Lower lobe of right lung (tissue), 2 donors: ENCODE results near the gene KDM4B. TPM values are rescaled to one million over a fixed set of nuclear protein-coding genes. Genes with fewer than 3 reads are reported as not detected.
"Not testable (repeated sequence)": the region's sequence is repeated elsewhere in the genome, so short reads cannot be mapped to it uniquely, and the experiment has no call there.

Experiments
- ATAC-seq, 2 donors: fragments of 200-7000 bp; cut with Tn5 transposase; one replicate each; pipeline ENCODE4 v1.9.1; 2020 to 2022; ENCODE audit warnings: mild to moderate bottlenecking in 2 of 2, moderate library complexity in 2 of 2
- DNase-seq: peaks from one replicate; pipeline ENCODE4 v3.0.0-alpha.2; 2020
- H3K27ac ChIP-seq: fragments of 200-600 bp; one replicate; pipeline ENCODE4 v1.8.0; 2022
- H3K27me3 ChIP-seq: fragments of 200-600 bp; one replicate; pipeline ENCODE4 v1.8.0; 2022; ENCODE audit warnings: low read depth
- H3K36me3 ChIP-seq: fragments of 200-600 bp; one replicate; pipeline ENCODE4 v1.8.0; 2022; ENCODE audit warnings: mild to moderate bottlenecking
- H3K4me1 ChIP-seq: fragments of 200-600 bp; one replicate; pipeline ENCODE4 v1.8.0; 2022
- H3K4me3 ChIP-seq: fragments of 200-600 bp; one replicate; pipeline ENCODE4 v1.8.0; 2022; ENCODE audit warnings: mild to moderate bottlenecking
- H3K9me3 ChIP-seq: fragments of 200-600 bp; one replicate; pipeline ENCODE4 v1.8.0; 2022
- CTCF ChIP-seq: fragments of 200-600 bp; IDR thresholded peaks from one replicate; pipeline ENCODE4 v1.8.0; 2022; ENCODE audit warnings: antibody characterized with exemption, mild to moderate bottlenecking
- intact Hi-C: fragments of 100-400 bp; cut with DNase I; formaldehyde crosslinking; loops from one replicate; pipeline ENCODE4 v1.11.0; 2022
- total RNA-seq: library from RNA; stranded (reverse); fragmentation: NEBNext Ultra II Directional; extraction: Animal tissue kit (Norgen Biotek cat#: 25700); gene quantifications from one replicate; pipeline ENCODE4 v1.2.1, GENCODE V29; 2021
- donor health status: DM: no; HTN: yes; CAD: no; lungs with severe emphysema.

KDM4B gene
- total RNA-seq, 1 donor from 2014 or later = 40.3 TPM

- intact Hi-C loops = no loop called here
- H3K36me3 ChIP-seq = peaks cover 4% of the 10 kb centered on the region
- H3K4me1 ChIP-seq = no peaks in the 10 kb centered on the region
- H3K4me3 ChIP-seq = no peak overlapping the region
- no peaks in the 10 kb centered on the region for H3K27me3 ChIP-seq
- DNase-seq (no peak), ATAC-seq (no peak)
- no peak overlapping the region for H3K27ac ChIP-seq
- peaks cover 17% of the 10 kb centered on the region for H3K9me3 ChIP-seq
- no peak for TF ChIP-seq CTCF
These were observed 188.3 kb downstream of the KDM4B start for GRCh38 chr19:5157186-5157585.

GRCh38 chr19:5158549-5159134, 189.7 kb downstream of the KDM4B start:
- H3K4me3 ChIP-seq, ATAC-seq, H3K4me1 ChIP-seq, H3K27me3 ChIP-seq, H3K36me3 ChIP-seq, DNase-seq, intact Hi-C loops, H3K27ac ChIP-seq: not testable (repeated sequence)
- H3K9me3 ChIP-seq = peaks cover 17% of the 10 kb centered on the region

- DNase-seq, ATAC-seq, H3K36me3 ChIP-seq, H3K4me3 ChIP-seq, H3K27me3 ChIP-seq, intact Hi-C loops, H3K4me1 ChIP-seq, H3K27ac ChIP-seq: not testable (repeated sequence)
- peaks cover 17% of the 10 kb centered on the region for H3K9me3 ChIP-seq
These were observed 191.4 kb downstream of the KDM4B start for GRCh38 chr19:5160158-5160795.

GRCh38 chr19:5164845-5165696, 196.2 kb downstream of the KDM4B start:
- H3K4me1 ChIP-seq, H3K36me3 ChIP-seq, DNase-seq, intact Hi-C loops, ATAC-seq, H3K9me3 ChIP-seq, H3K27me3 ChIP-seq, H3K27ac ChIP-seq, H3K4me3 ChIP-seq: not testable (repeated sequence)

- intact Hi-C loops = no loop called here
- H3K36me3 ChIP-seq = no peaks in the 10 kb centered on the region
- H3K27me3 ChIP-seq = no peaks in the 10 kb centered on the region
- H3K9me3 ChIP-seq = no peaks in the 10 kb centered on the region
- no peak overlapping the region for H3K4me3 ChIP-seq
- H3K27ac ChIP-seq = no peak overlapping the region
- ATAC-seq = no peak
- no peak for TF ChIP-seq CTCF
- DNase-seq = no peak
- H3K4me1 ChIP-seq = no peaks in the 10 kb centered on the region
These were observed 196.7 kb downstream of the KDM4B start for GRCh38 chr19:5165697-5166019.

- intact Hi-C loops = no loop called here
- DNase-seq (no peak), ATAC-seq (no peak)
- H3K4me1 ChIP-seq = no peaks in the 10 kb centered on the region
- no peaks in the 10 kb centered on the region for H3K36me3 ChIP-seq
- H3K27ac ChIP-seq = no peak overlapping the region
- no peak overlapping the region for H3K4me3 ChIP-seq
- TF ChIP-seq CTCF = no peak
- no peaks in the 10 kb centered on the region for H3K27me3 ChIP-seq
- H3K9me3 ChIP-seq = no peaks in the 10 kb centered on the region
These were observed 197.3 kb downstream of the KDM4B start for GRCh38 chr19:5166262-5166661.

- peak; percentile 49 for TF ChIP-seq CTCF
- no peak overlapping the region for H3K4me3 ChIP-seq
- H3K9me3 ChIP-seq = no peaks in the 10 kb centered on the region
- no peaks in the 10 kb centered on the region for H3K27me3 ChIP-seq
- intact Hi-C loops = no loop called here
- no peaks in the 10 kb centered on the region for H3K4me1 ChIP-seq
- ATAC-seq = peak in 1 of 2 donors; percentile 66
- no peaks in the 10 kb centered on the region for H3K36me3 ChIP-seq
- peak; percentile 55 for DNase-seq
- no peak overlapping the region for H3K27ac ChIP-seq
These were observed 201.4 kb downstream of the KDM4B start for GRCh38 chr19:5170329-5170745.
